SK-N-SH (cell line): ENCODE measurements around the gene CYB561. TPM values are rescaled to one million over a fixed set of nuclear protein-coding genes. Genes with fewer than 3 reads are reported as not detected.

Experiments
- CTCF ChIA-PET: fragments of 300-600, 350-600 bp; formaldehyde crosslinking; extraction: SDS; loops from one replicate; lab custom pipeline; 2021; lab: Yijun Ruan, JAX
- POLR2A ChIA-PET: fragments of 350-600 bp; sonication (Branson Sonifier 250); formaldehyde crosslinking; extraction: SDS; loops from one replicate; lab custom pipeline; 2020; ENCODE audit warnings: antibody characterized with exemption, inconsistent platforms; lab: Yijun Ruan, JAX
- DNase-seq: peaks from one replicate; pipeline ENCODE4 v3.0.0; 2012
- H2AFZ ChIP-seq: fragments of 200-600 bp; sonication (generic); 2 replicates; pipeline ENCODE4 v1.8.1; 2016; ENCODE audit warnings: antibody characterized with exemption, mild to moderate bottlenecking, low read depth
- H3F3A ChIP-seq: fragments of 200-600 bp; sonication (generic); replicated peaks from 2 replicates; pipeline ENCODE3; 2016; ENCODE audit warnings: antibody characterized with exemption, mild to moderate bottlenecking; ENCODE audit not compliant: insufficient read depth
- H3K27ac ChIP-seq, 2 experiments: fragments of 200-500 bp in 1 of 2; fragments of 200-600 bp in 1 of 2; sonication (Bioruptor generic) in 1 of 2; sonication (generic), shearing (Covaris generic) in 1 of 2; 2 replicates each; pipeline versions ENCODE4 v1.5.1 to v1.6.1; 2014 to 2016; ENCODE audit warnings: low read depth in 2 of 2, inconsistent platforms in 1 of 2, low read length in 1 of 2, mild to moderate bottlenecking in 1 of 2, mixed read lengths in 1 of 2
- H3K27me3 ChIP-seq: fragments of 200-600 bp; sonication (generic), shearing (Covaris generic); 2 replicates; pipeline ENCODE4 v1.6.1; 2016; ENCODE audit warnings: mixed run types; ENCODE audit not compliant: insufficient read depth
- H3K36me3 ChIP-seq, 2 experiments: fragments of 200-500 bp in 1 of 2; fragments of 200-600 bp in 1 of 2; sonication (Bioruptor generic) in 1 of 2; sonication (generic) in 1 of 2; replicated peaks in 1 of 2; 2 replicates each; pipeline versions ENCODE3 to v1.5.1; 2014 to 2016; ENCODE audit warnings: low read length in 1 of 2, mild to moderate bottlenecking in 1 of 2; ENCODE audit not compliant: insufficient read depth in 2 of 2, control insufficient read depth in 1 of 2
- H3K4me1 ChIP-seq, 2 experiments: fragments of 200-500 bp in 1 of 2; fragments of 200-600 bp in 1 of 2; sonication (Bioruptor generic) in 1 of 2; sonication (generic), shearing (Covaris generic) in 1 of 2; 2 replicates each; pipeline versions ENCODE4 v1.5.1 to v1.6.1; 2014 to 2016; ENCODE audit warnings: low read depth in 1 of 2, low read length in 1 of 2, mixed run types in 1 of 2; ENCODE audit not compliant: insufficient read depth in 2 of 2, control insufficient read depth in 1 of 2
- H3K4me2 ChIP-seq: fragments of 200-600 bp; sonication (generic), shearing (Covaris generic); 2 replicates; pipeline ENCODE4 v1.6.1; 2017; ENCODE audit warnings: mixed run types
- H3K4me3 ChIP-seq, 2 experiments: fragments of 200-500 bp in 1 of 2; fragments of 200-600 bp in 1 of 2; sonication (Bioruptor generic) in 1 of 2; sonication (generic), shearing (Covaris generic) in 1 of 2; 2 replicates each; pipeline versions ENCODE4 v1.5.1 to v1.8.1; 2014 to 2016; ENCODE audit warnings: low read depth in 2 of 2, inconsistent platforms in 1 of 2, low read length in 1 of 2, mild to moderate bottlenecking in 1 of 2, mixed read lengths in 1 of 2, moderate library complexity in 1 of 2
- H3K79me2 ChIP-seq: fragments of 200-600 bp; sonication (generic); 2 replicates; pipeline ENCODE4 v1.8.1; 2017; ENCODE audit warnings: mild to moderate bottlenecking; ENCODE audit not compliant: insufficient read depth
- H3K9ac ChIP-seq: fragments of 200-600 bp; sonication (generic); 2 replicates; pipeline ENCODE4 v1.6.1; 2017; ENCODE audit warnings: mixed run types
- H3K9me2 ChIP-seq: fragments of 200-600 bp; sonication (generic); 2 replicates; pipeline ENCODE4 v1.6.1; 2017; ENCODE audit warnings: mixed run types
- H3K9me3 ChIP-seq: fragments of 200-600 bp; sonication (generic); 2 replicates; pipeline ENCODE4 v1.6.1; 2017; ENCODE audit warnings: mixed run types, mild to moderate bottlenecking, moderate library complexity
- H4K20me1 ChIP-seq: fragments of 200-600 bp; sonication (generic); 2 replicates; pipeline ENCODE4 v1.6.1; 2017; ENCODE audit warnings: mild to moderate bottlenecking, mixed run types; ENCODE audit not compliant: insufficient read depth
- CHD2 ChIP-seq: fragments of 150-350 bp; IDR thresholded peaks from 2 replicates; pipeline ENCODE4 v1.6.1; 2018; ENCODE audit warnings: low read length; ENCODE audit not compliant: partially characterized antibody
- CTCF ChIP-seq: fragments of 200-600 bp; sonication (generic); IDR thresholded peaks from 2 replicates; pipeline ENCODE4 v1.6.1; 2017; ENCODE audit warnings: antibody characterized with exemption, mild to moderate bottlenecking, moderate library complexity
- EP300 ChIP-seq, 2 experiments: IDR thresholded peaks; 2 replicates each; pipeline versions ENCODE4 v1.4.0 to v1.6.1; 2012; ENCODE audit warnings: borderline replicate concordance in 1 of 2, low read depth in 1 of 2, low read length in 1 of 2
- EZH2phosphoT487 ChIP-seq: fragments of 200-600 bp; sonication (generic); IDR thresholded peaks from 2 replicates; pipeline ENCODE4 v1.6.1; 2017; ENCODE audit warnings: low read depth, mixed run types, mild to moderate bottlenecking, antibody characterized with exemption, moderate library complexity, borderline replicate concordance
- MAX ChIP-seq: IDR thresholded peaks from 2 replicates; pipeline ENCODE4 v1.4.0; 2012; ENCODE audit warnings: low read depth
- MXI1 ChIP-seq: IDR thresholded peaks from 2 replicates; pipeline ENCODE4 v1.6.1; 2012; ENCODE audit warnings: mild to moderate bottlenecking, low read depth, low read length, improper control_type of control experiment
- NFIC ChIP-seq: IDR thresholded peaks from 2 replicates; pipeline ENCODE4 v1.4.0; 2012; ENCODE audit warnings: borderline replicate concordance
- POLR2AphosphoS5 ChIP-seq: IDR thresholded peaks from 2 replicates; pipeline ENCODE4 v1.6.1; 2012; ENCODE audit warnings: low read depth, low read length
- RAD21 ChIP-seq: IDR thresholded peaks from 2 replicates; pipeline ENCODE4 v1.6.1; 2012; ENCODE audit warnings: mild to moderate bottlenecking, low read length
- RCOR1 ChIP-seq: fragments of 150-350 bp; IDR thresholded peaks from 2 replicates; pipeline ENCODE4 v1.6.1; 2017; ENCODE audit warnings: antibody characterized with exemption, low read length
- RFX5 ChIP-seq: IDR thresholded peaks from 2 replicates; pipeline ENCODE4 v1.6.1; 2012; ENCODE audit warnings: mild to moderate bottlenecking, improper control_type of control experiment, low read length
- SIN3A ChIP-seq: IDR thresholded peaks from 2 replicates; pipeline ENCODE4 v1.6.1; 2012; ENCODE audit warnings: low read depth, mild to moderate bottlenecking, low read length, moderate library complexity, borderline replicate concordance
- SMC3 ChIP-seq: IDR thresholded peaks from 2 replicates; pipeline ENCODE4 v1.6.1; 2012; ENCODE audit warnings: low read depth, low read length, improper control_type of control experiment
- USF1 ChIP-seq: IDR thresholded peaks from 2 replicates; pipeline ENCODE4 v1.4.0; 2012; ENCODE audit warnings: low read depth, borderline replicate concordance
- YY1 ChIP-seq: IDR thresholded peaks from 2 replicates; pipeline ENCODE4 v1.4.0; 2012; ENCODE audit warnings: low read depth, mild to moderate bottlenecking
- WGBS: methylation state at CpG from one replicate; pipeline ENCODE4 v1.1.6; 2017; ENCODE audit warnings: low lambda C conversion rate; 5-methylcytosine and 5-hydroxymethylcytosine counted together
- polyA plus RNA-seq, 3 experiments: library from polyadenylated mRNA; depleted of rRNA; stranded (reverse); fragments of >200 nt; gene quantifications; 2 replicates each; pipeline ENCODE4 v1.2.3, GENCODE V29; 2012
- TF ChIP-seq, protein P1 (sequence below): IDR thresholded peaks from 2 replicates; pipeline ENCODE4 v1.6.1; 2012; ENCODE audit warnings: mild to moderate bottlenecking, low read depth, low read length, moderate library complexity

CYB561 gene
- polyA plus RNA-seq, 1 of the 3 experiments (the other 2 are of a cell fraction) = 28.3 TPM

DNA sequence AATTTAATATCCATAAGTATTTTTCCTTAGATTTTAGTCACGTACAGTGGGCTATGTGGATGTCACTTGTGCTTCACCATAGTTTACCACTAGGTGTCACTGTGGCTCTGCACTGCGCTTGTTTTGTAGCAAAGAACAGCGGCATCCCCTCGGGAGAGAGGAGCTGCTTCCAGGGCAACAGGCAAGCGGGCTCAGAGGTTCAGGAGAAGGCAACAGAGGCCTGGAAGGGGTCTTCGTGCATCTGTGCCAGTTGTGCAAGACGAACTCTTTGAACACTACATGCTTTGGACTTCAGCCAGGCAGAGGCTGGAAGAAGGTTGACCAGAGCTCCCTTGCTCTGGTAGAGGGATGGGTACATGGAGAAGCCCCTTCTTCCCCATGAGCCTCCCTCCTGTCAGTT is 20.6 kb downstream of the CYB561 start:
- Histone ChIP-seq H3K27me3 (no peaks in the 10 kb centered on the region), H3K36me3 (peaks cover 14 to 70% of the 10 kb centered on the region in 2 experiments), H3K79me2 (no peaks in the 10 kb centered on the region), H3F3A (peaks cover 27% of the 10 kb centered on the region), H2AFZ (no peak overlapping the region), H3K27ac (peak overlapping the region in 1 of 2 experiments; percentile 77; a peak in 2 of 4 replicates), H3K9me3 (no peaks in the 10 kb centered on the region), H3K4me1 (peaks cover 0 to 48% of the 10 kb centered on the region in 2 experiments; a peak in 2 of 4 replicates), H4K20me1 (no peaks in the 10 kb centered on the region), H3K4me2 (no peak overlapping the region), H3K4me3 (no peak overlapping the region; a peak in 1 of 4 replicates), H3K9ac (no peak overlapping the region), H3K9me2 (no peaks in the 10 kb centered on the region)
- WGBS = 4% methylated on average over 7 of the region's 7 CpGs
- ChIA-PET CTCF (interaction anchor here (0.6 to 27.2 kb wide), 95 partner anchors 10 to 724 kb away, joined by 3 to 827 read pairs (median 6); partner anchors contain the start of genes ACE, CCDC47, CYB561 and DCAF7), POLR2A (interaction anchor here (0.6 to 13.8 kb wide), 16 partner anchors 10 to 348 kb away, joined by 3 to 572 read pairs (median 5); partner anchors contain the start of genes ACE, CYB561, DCAF7 and DDX42)
- TF ChIP-seq MAX (0 out of 2 replicates have a peak, but pooled peaks have one; percentile 36), CTCF (peak; percentile 100), MXI1 (peak; percentile 75), EZH2phosphoT487 (no peak), RAD21 (peak; percentile 100), RFX5 (peak; percentile 43; the same call in 1 of the 2 replicates), YY1 (no peak), EP300 (IDR thresholded peaks at IDR 0.05; ENCODE audit: borderline replicate concordance in 1 of 2, low read depth in 1 of 2, low read length in 1 of 2) (peak in 1 of 2 experiments; percentile 50; a peak in 1 of 4 replicates), SMC3 (peak; percentile 98), POLR2AphosphoS5 (no peak), CHD2 (peak; percentile 53), USF1 (no peak), SIN3A (0 out of 2 replicates have a peak, but pooled peaks have one; percentile 31), RCOR1 (peak; percentile 68), NFIC (0 out of 2 replicates have a peak, but pooled peaks have one; percentile 16)
- TF ChIP-seq, protein P1, sequence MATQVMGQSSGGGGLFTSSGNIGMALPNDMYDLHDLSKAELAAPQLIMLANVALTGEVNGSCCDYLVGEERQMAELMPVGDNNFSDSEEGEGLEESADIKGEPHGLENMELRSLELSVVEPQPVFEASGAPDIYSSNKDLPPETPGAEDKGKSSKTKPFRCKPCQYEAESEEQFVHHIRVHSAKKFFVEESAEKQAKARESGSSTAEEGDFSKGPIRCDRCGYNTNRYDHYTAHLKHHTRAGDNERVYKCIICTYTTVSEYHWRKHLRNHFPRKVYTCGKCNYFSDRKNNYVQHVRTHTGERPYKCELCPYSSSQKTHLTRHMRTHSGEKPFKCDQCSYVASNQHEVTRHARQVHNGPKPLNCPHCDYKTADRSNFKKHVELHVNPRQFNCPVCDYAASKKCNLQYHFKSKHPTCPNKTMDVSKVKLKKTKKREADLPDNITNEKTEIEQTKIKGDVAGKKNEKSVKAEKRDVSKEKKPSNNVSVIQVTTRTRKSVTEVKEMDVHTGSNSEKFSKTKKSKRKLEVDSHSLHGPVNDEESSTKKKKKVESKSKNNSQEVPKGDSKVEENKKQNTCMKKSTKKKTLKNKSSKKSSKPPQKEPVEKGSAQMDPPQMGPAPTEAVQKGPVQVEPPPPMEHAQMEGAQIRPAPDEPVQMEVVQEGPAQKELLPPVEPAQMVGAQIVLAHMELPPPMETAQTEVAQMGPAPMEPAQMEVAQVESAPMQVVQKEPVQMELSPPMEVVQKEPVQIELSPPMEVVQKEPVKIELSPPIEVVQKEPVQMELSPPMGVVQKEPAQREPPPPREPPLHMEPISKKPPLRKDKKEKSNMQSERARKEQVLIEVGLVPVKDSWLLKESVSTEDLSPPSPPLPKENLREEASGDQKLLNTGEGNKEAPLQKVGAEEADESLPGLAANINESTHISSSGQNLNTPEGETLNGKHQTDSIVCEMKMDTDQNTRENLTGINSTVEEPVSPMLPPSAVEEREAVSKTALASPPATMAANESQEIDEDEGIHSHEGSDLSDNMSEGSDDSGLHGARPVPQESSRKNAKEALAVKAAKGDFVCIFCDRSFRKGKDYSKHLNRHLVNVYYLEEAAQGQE = 0 out of 2 replicates have a peak, but pooled peaks have one; percentile 37
- DNase-seq = peak; percentile 90
